HEK293 (cell line): Measurements from ENCODE around the gene TMEM171.

Experiments used
- CTCF ChIA-PET: fragments of 350-600 bp; formaldehyde crosslinking; extraction: SDS; loops from one replicate; lab custom pipeline; 2021; ENCODE audit warnings: antibody characterized with exemption; lab: Yijun Ruan, JAX
- POLR2A ChIA-PET: fragments of 300-600 bp; formaldehyde crosslinking; extraction: SDS; loops from one replicate; lab custom pipeline; 2020; ENCODE audit warnings: antibody characterized with exemption, inconsistent platforms; lab: Yijun Ruan, JAX
- H3K27ac ChIP-seq: fragments of 200-500 bp; sonication (Bioruptor generic); 2 replicates; pipeline ENCODE4 v1.5.1; 2014; ENCODE audit warnings: low read depth, low read length, control low read depth, inconsistent platforms; ENCODE audit errors: extremely low read depth
- H3K36me3 ChIP-seq, 2 experiments: fragments of 200-500 bp in 1 of 2; sonication (Bioruptor generic) in 1 of 2; 1 replicate in 1 of 2; 2 replicates in 1 of 2; pipeline ENCODE4 v1.5.1; 2014 to 2017; ENCODE audit warnings: inconsistent platforms in 2 of 2, low read length in 2 of 2; ENCODE audit not compliant: control insufficient read depth in 2 of 2, insufficient read depth in 1 of 2
- H3K4me1 ChIP-seq: fragments of 200-500 bp; sonication (Bioruptor generic); 2 replicates; pipeline ENCODE4 v1.5.1; 2014; ENCODE audit warnings: mild to moderate bottlenecking, low read length, inconsistent platforms; ENCODE audit not compliant: control insufficient read depth, insufficient read depth
- H3K4me3 ChIP-seq: 2 replicates; pipeline ENCODE4 v1.5.1; 2011; ENCODE audit warnings: low read depth, mild to moderate bottlenecking, control low read depth, low read length, moderate library complexity
- H3K9me3 ChIP-seq: fragments of 200-500 bp; sonication (Bioruptor generic); 2 replicates; pipeline ENCODE4 v1.5.1; 2014; ENCODE audit warnings: low read depth, low read length, inconsistent platforms; ENCODE audit not compliant: control insufficient read depth, insufficient read depth
- HOXA7 ChIP-seq: sonication (generic); formaldehyde crosslinking; IDR thresholded peaks from 2 replicates; pipeline ENCODE4 v1.8.1; 2022; ENCODE audit warnings: missing genetic modification reagents, borderline replicate concordance
- HOXC10 ChIP-seq: sonication (generic); formaldehyde crosslinking; IDR thresholded peaks from 2 replicates; pipeline ENCODE4 v1.8.1; 2023; ENCODE audit warnings: mild to moderate bottlenecking, missing genetic modification reagents
- TRIM28 ChIP-seq: IDR thresholded peaks from 2 replicates; pipeline ENCODE4 v1.6.1; 2011; ENCODE audit warnings: low read length, control low read depth, borderline replicate concordance
- ZBTB21 ChIP-seq: fragments of 450-650 bp; formaldehyde crosslinking; IDR thresholded peaks from 2 replicates; pipeline ENCODE4 v1.5.1; 2017; ENCODE audit warnings: missing biosample characterization, missing genetic modification characterization
- ZNF157 ChIP-seq: fragments of 450-650 bp; formaldehyde crosslinking; IDR thresholded peaks from 2 replicates; pipeline ENCODE4 v1.5.1; 2016; ENCODE audit warnings: missing biosample characterization, missing genetic modification characterization
- ZNF248 ChIP-seq: fragments of 450-650 bp; formaldehyde crosslinking; IDR thresholded peaks from 2 replicates; pipeline ENCODE4 v1.5.1; 2017; ENCODE audit warnings: missing biosample characterization, missing genetic modification characterization
- ZNF324 ChIP-seq: fragments of 450-650 bp; formaldehyde crosslinking; IDR thresholded peaks from 2 replicates; pipeline ENCODE4 v1.5.1; 2016; ENCODE audit warnings: missing biosample characterization, missing genetic modification characterization
- ZNF366 ChIP-seq: fragments of 450-650 bp; formaldehyde crosslinking; conservative IDR thresholded peaks from 2 replicates; pipeline ENCODE4 v1.5.1; 2016; ENCODE audit warnings: missing biosample characterization, missing genetic modification characterization
- ZNF391 ChIP-seq: fragments of 450-650 bp; formaldehyde crosslinking; IDR thresholded peaks from 2 replicates; pipeline ENCODE4 v1.5.1; 2016; ENCODE audit warnings: low read depth, missing biosample characterization, missing genetic modification characterization, borderline replicate concordance
- ZNF404 ChIP-seq: fragments of 450-650 bp; formaldehyde crosslinking; IDR thresholded peaks from 2 replicates; pipeline ENCODE4 v1.5.1; 2017; ENCODE audit warnings: missing biosample characterization, missing genetic modification characterization
- ZNF416 ChIP-seq: fragments of 450-650 bp; formaldehyde crosslinking; IDR thresholded peaks from 2 replicates; pipeline ENCODE4 v1.5.1; 2016; ENCODE audit warnings: missing biosample characterization, missing genetic modification characterization
- ZNF510 ChIP-seq: fragments of 450-650 bp; formaldehyde crosslinking; IDR thresholded peaks from 2 replicates; pipeline ENCODE4 v1.5.1; 2018; ENCODE audit warnings: mild to moderate bottlenecking, missing genetic modification characterization, missing biosample characterization; ENCODE audit not compliant: insufficient replicate concordance
- ZNF610 ChIP-seq: fragments of 450-650 bp; formaldehyde crosslinking; IDR thresholded peaks from 2 replicates; pipeline ENCODE4 v1.5.1; 2016; ENCODE audit warnings: missing biosample characterization, missing genetic modification characterization, borderline replicate concordance
- ZNF658 ChIP-seq: fragments of 450-650 bp; formaldehyde crosslinking; IDR thresholded peaks from 2 replicates; pipeline ENCODE4; 2016; ENCODE audit warnings: missing biosample characterization, missing genetic modification characterization
- ZNF660 ChIP-seq: fragments of 450-650 bp; IDR thresholded peaks from 2 replicates; pipeline ENCODE4 v1.5.1; 2018; ENCODE audit warnings: missing biosample characterization, mild to moderate bottlenecking, missing genetic modification characterization
- TF ChIP-seq, protein P1 (sequence below): fragments of 450-650 bp; formaldehyde crosslinking; IDR thresholded peaks from 2 replicates; pipeline ENCODE4 v1.5.1; 2017; ENCODE audit warnings: missing biosample characterization, missing genetic modification characterization
- TF ChIP-seq, protein P2 (sequence below): sonication (generic); formaldehyde crosslinking; IDR thresholded peaks from 2 replicates; pipeline ENCODE4 v1.8.1; 2022; ENCODE audit warnings: mild to moderate bottlenecking, moderate library complexity, missing genetic modification reagents

Gene TMEM171

DNA sequence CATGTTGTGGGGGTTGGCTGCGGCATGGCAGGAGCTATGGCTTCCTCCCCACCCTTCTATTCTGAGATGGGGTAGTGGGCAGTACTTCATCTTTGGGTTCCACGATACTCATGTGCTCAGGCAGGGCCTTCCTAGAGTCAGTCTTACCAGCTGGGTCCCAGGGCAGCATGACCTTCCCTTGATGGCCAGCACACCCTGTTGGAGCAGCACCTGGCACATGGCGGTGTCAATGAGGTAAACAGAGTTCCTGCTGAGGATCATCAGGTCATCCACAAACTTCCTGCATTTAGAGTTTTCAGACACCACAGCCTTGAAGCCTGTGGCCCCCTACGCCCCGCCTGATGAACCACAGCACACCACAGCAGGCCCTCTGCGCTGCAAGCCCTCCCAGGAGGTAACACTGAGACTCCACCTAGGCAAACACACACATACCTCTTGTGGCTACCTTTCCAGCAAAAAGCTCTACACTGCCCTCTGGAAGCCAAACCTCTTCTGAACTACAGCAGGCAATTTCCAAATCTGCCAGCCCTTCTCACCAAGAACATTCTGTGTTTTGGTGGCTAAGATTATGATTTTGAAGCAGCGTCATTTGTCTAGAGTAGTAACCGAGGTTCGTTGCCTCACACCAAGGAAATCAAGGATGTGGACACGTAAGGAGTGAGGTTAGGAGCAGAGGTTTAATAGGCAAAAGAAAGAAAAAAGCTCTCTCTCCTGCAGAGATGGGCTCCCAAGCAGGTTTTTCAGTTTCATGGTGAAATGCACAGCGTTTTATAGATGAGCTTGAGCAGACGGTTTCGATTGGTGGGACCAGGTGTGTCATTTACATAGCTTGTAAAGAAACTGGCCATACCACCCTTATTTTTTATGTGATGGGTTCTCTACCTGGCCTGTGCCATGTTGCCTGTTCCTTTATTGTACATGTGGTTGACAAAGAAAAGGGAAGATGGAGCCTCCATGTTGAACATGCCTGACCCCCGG lies 32.3 kb downstream of the TMEM171 start (continued):
- TF ChIP-seq, protein P1, sequence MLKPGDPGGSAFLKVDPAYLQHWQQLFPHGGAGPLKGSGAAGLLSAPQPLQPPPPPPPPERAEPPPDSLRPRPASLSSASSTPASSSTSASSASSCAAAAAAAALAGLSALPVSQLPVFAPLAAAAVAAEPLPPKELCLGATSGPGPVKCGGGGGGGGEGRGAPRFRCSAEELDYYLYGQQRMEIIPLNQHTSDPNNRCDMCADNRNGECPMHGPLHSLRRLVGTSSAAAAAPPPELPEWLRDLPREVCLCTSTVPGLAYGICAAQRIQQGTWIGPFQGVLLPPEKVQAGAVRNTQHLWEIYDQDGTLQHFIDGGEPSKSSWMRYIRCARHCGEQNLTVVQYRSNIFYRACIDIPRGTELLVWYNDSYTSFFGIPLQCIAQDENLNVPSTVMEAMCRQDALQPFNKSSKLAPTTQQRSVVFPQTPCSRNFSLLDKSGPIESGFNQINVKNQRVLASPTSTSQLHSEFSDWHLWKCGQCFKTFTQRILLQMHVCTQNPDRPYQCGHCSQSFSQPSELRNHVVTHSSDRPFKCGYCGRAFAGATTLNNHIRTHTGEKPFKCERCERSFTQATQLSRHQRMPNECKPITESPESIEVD: no peak
- no peak for TF ChIP-seq TRIM28
- no peak for TF ChIP-seq ZNF391 (tag by site-specific recombination)
- TF ChIP-seq ZNF157 (tag by site-specific recombination): no peak

DNA sequence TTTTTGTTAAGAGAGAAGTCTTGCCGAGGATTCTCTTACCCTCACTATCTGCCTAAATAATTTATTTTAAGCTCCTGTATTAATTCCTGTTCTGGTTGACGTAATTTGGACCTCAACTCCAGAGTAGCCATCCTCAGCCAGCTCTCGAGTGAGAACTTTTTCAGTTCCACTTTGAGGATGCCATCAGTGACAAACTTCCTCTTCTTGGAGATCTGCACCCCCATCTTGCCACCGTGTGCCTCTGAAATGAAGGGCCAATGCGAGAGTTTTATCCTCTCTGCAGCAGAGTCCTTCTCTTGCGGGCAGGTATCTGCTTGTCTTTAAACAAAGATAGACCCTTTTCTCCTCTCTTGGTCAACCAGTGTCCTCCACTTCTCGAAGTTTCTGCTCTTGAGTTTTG lies 33.1 kb downstream of the TMEM171 start:
- no peak overlapping the region for H3K4me3 ChIP-seq
- H3K36me3 ChIP-seq: no peaks in the 10 kb centered on the region
- POLR2A ChIA-PET: no interaction called here
- H3K4me1 ChIP-seq: no peaks in the 10 kb centered on the region
- CTCF ChIA-PET: interaction anchor here (0.9 to 1.7 kb wide), 3 partner anchors 8 to 70 kb away, joined by 3 to 5 read pairs (median 4); no protein-coding TSS in a partner anchor
- no peaks in the 10 kb centered on the region for H3K9me3 ChIP-seq
- H3K27ac ChIP-seq: no peak overlapping the region
- TF ChIP-seq HOXA7 (CRISPR knock-in tag) (no peak), ZNF404 (no peak), ZNF658 (tag by site-specific recombination) (no peak), ZNF610 (tag by site-specific recombination) (no peak), HOXC10 (CRISPR knock-in tag) (no peak), ZNF248 (tag by site-specific recombination) (no peak), ZNF324 (no peak), ZNF660 (tag by site-specific recombination) (no peak), ZBTB21 (tag by site-specific recombination) (no peak), ZNF416 (tag by site-specific recombination) (no peak)
- TF ChIP-seq, protein P2, sequence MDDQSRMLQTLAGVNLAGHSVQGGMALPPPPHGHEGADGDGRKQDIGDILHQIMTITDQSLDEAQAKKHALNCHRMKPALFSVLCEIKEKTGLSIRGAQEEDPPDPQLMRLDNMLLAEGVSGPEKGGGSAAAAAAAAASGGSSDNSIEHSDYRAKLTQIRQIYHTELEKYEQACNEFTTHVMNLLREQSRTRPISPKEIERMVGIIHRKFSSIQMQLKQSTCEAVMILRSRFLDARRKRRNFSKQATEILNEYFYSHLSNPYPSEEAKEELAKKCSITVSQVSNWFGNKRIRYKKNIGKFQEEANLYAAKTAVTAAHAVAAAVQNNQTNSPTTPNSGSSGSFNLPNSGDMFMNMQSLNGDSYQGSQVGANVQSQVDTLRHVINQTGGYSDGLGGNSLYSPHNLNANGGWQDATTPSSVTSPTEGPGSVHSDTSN (CRISPR knock-in tag): no peak

DNA sequence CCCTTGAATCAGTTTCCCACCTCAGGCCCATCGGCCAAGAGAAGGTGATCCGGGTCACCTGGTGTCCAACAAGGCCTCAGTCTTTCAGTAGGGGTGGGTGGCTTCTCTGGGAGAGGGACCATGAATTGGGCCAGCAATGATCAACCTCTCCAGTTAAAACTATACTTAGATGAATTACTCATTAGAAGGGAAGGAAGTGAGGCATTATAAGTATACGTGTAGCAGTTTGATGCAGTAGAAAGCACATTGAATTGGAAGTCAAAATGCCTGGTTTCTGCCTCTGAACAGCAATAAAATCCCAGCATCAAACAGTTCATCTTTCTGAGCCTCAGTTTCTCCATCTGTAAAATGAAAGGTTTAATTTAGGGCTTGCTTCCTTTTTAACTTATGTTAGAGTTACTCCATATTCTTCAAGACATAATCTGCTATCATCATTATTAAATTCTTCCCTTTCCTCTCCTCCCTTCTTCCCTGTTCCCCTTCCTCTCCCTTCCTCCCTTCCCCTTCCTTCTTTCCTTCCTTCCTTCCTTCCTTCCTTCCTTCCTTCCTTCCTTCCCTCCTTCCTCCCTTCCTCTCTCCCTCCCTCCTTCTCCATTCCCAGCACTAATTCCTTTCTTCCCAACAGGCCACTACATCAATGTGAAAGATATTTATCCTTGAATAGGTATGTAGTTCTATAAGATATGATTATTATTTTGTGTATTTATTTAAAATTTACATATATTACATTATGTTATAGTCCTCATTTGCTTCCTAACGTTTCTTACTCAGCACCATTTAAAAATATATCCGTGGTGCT lies 34.0 kb downstream of the TMEM171 start:
- Histone ChIP-seq H3K9me3 (no peaks in the 10 kb centered on the region), H3K4me3 (no peak overlapping the region)
- TF ChIP-seq ZNF510 (tag by site-specific recombination) (no peak), ZNF366 (peak; percentile 55; the same call in 1 of the 2 replicates)
- TF ChIP-seq, all 188 proteins: peak for 1
- H3K27ac ChIP-seq: no peak overlapping the region
- POLR2A ChIA-PET: no interaction called here
- CTCF ChIA-PET: no interaction called here
- no peaks in the 10 kb centered on the region for H3K36me3 ChIP-seq
- no peaks in the 10 kb centered on the region for H3K4me1 ChIP-seq
